ENCODE data around the gene PDGFB. TPM values are rescaled to one million over a fixed set of nuclear protein-coding genes. Genes with fewer than 3 reads are reported as not detected.

The PDGFB gene
- total RNA-seq, 2 experiments from 2014 or later = 11.7 to 13.3 TPM

- CTCF ChIA-PET = interaction anchor here (0.9 kb wide), 1 partner anchor 11 kb away, joined by 3 read pairs; no protein-coding TSS in a partner anchor
- H3K27ac Mint-ChIP-seq = no peak overlapping the region
Observed at GRCh38 chr22:39204216-39204615, 40.6 kb downstream of the PDGFB start.

DNA sequence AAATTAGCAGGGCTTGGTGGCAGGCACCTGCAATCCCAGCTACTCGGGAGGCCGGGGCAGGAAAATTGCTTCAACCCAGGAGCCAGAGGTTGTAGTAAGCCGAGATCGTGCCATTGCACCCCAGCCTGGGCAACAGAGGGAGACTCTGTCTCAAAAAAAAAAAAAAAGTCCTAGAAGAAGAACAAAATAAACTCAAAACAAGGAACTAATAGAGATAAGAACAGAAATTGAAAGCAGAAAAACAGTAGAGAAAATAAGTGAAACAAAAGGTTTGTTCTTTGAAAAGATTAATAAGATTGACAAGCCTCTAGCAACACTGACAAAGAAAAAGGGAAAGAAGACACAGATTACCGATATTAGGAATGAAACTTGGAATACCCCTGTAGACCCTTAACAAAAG is 47.2 kb downstream of the PDGFB start:
- no peak overlapping the region for H3K4me3 Mint-ChIP-seq
- intact Hi-C loops (cut with micrococcal nuclease) = no loop called here
- no peak overlapping the region for H3K27ac Mint-ChIP-seq
- peak; percentile 2 for DNase-seq
- H3K4me1 Mint-ChIP-seq (ENCODE audit: low read depth) = no peaks in the 10 kb centered on the region
- peaks cover 4% of the 10 kb centered on the region for H3K9me3 Mint-ChIP-seq
- no peaks in the 10 kb centered on the region for H3K36me3 Mint-ChIP-seq
- ChIA-PET POLR2A (no interaction called here), CTCF (no interaction called here)
- peaks cover 1% of the 10 kb centered on the region for H3K27me3 Mint-ChIP-seq

More at GRCh38 chr22:39204216-39204615, 40.6 kb downstream of the PDGFB start:
- Mint-ChIP-seq H3K9me3 (no peaks in the 10 kb centered on the region), H3K27me3 (peaks cover 4% of the 10 kb centered on the region), H3K4me3 (no peak overlapping the region), H3K36me3 (no peaks in the 10 kb centered on the region), H3K4me1 (ENCODE audit: low read depth) (peaks cover 24% of the 10 kb centered on the region)
- no peak for DNase-seq
- POLR2A ChIA-PET = no interaction called here
- intact Hi-C loops (cut with micrococcal nuclease) = no loop called here

- Mint-ChIP-seq H3K9me3 (peaks cover 4% of the 10 kb centered on the region), H3K4me3 (no peak overlapping the region), H3K36me3 (no peaks in the 10 kb centered on the region), H3K27ac (no peak overlapping the region), H3K27me3 (peaks cover 1% of the 10 kb centered on the region), H3K4me1 (ENCODE audit: low read depth) (no peaks in the 10 kb centered on the region)
- intact Hi-C loops (cut with micrococcal nuclease) = no loop called here
- DNase-seq = no peak
- ChIA-PET POLR2A (no interaction called here), CTCF (no interaction called here)
Observed at GRCh38 chr22:39194098-39194497, 50.7 kb downstream of the PDGFB start.

- Mint-ChIP-seq H3K36me3 (no peaks in the 10 kb centered on the region), H3K9me3 (no peaks in the 10 kb centered on the region), H3K4me3 (no peak overlapping the region), H3K27me3 (no peaks in the 10 kb centered on the region), H3K4me1 (ENCODE audit: low read depth) (no peaks in the 10 kb centered on the region), H3K27ac (no peak overlapping the region)
- DNase-seq = no peak
- POLR2A ChIA-PET = no interaction called here
- intact Hi-C loops (cut with micrococcal nuclease) = no loop called here
- CTCF ChIA-PET = no interaction called here
Observed at GRCh38 chr22:39188809-39189208, 56.0 kb downstream of the PDGFB start.

DNA sequence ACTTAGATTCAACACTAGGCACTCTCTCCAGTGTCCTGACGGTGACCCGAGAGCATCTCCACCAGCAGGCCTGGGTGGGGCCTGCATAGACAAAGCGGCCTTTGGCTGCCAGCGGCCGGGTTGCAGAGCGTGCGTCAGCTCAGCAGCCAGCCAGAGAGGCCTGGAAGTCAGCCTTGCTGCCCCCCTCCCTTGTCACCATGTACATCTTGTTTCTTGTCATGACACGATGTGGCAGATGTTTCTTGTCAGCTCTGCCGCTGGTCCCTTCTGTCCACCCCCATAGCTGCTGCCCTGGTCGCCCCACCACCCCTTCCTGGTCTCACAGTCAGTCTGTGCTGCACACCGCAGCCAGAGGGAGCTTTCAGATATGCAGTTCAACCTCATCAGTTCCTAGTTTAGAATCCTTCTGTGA is 59.2 kb downstream of the PDGFB start:
- Mint-ChIP-seq H3K4me3 (no peak overlapping the region), H3K4me1 (ENCODE audit: low read depth) (no peaks in the 10 kb centered on the region), H3K36me3 (no peaks in the 10 kb centered on the region), H3K9me3 (peaks cover 11% of the 10 kb centered on the region), H3K27ac (no peak overlapping the region), H3K27me3 (no peaks in the 10 kb centered on the region)
- ChIA-PET CTCF (interaction anchor here (1.6 kb wide), 1 partner anchor 15 kb away, joined by 5 read pairs; no protein-coding TSS in a partner anchor), POLR2A (no interaction called here)
- DNase-seq = no peak
- intact Hi-C loops (cut with micrococcal nuclease) = no loop called here

DNA sequence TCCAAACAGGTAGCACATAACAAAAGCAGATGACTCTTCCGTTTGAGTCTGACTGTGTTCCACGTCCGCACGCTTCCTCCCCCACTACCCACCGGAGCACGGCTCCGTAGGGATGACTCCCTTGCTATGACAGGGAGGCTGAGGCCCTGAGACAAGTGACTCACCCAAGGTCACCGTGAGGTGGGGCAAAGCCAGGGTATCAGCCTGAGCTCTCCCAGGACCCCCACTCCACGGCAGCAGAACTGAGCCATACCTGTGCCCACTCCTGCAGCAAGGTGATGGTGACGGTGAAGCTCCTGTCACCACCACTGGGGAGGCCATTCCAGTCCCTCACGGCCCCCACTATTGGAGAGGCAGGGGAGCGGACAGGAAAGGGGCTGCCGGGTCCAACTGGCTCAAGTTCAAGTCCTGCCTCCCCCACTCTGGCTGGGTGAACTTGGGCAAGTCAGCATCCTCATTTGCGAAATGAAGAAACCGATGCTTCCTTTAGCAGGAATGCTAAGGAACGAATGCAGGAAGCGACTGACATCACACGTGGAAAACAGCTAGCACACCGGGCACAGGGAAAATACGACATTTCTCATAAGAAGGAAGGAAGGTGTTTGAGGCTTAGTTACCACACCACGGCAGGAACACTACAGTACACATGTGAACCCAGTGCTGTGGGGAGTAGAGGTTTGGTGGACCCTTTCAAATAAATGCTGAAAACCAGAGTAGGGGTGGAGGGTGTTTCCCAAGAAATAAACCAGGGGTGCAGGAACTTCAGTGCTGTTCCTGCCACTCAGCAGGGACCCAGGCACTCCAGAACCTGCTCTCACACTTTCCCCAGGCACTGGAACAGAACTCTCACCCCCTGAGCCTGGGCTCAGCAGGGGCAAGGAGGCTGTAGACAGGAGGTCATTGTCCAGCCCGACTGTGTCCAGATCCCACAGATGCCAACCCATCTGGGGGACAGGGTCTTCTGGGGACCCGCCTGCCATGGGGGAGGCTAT is 59.9 kb downstream of the PDGFB start:
- no peaks in the 10 kb centered on the region for H3K4me1 Mint-ChIP-seq (ENCODE audit: low read depth)
- intact Hi-C loops (cut with micrococcal nuclease) = no loop called here
- H3K27me3 Mint-ChIP-seq = no peaks in the 10 kb centered on the region
- H3K27ac Mint-ChIP-seq = no peak overlapping the region
- CTCF ChIA-PET = interaction anchor here (1.6 kb wide), 1 partner anchor 14 kb away, joined by 5 read pairs; no protein-coding TSS in a partner anchor
- no peak for DNase-seq
- H3K4me3 Mint-ChIP-seq = no peak overlapping the region
- H3K9me3 Mint-ChIP-seq = peaks cover 11% of the 10 kb centered on the region
- POLR2A ChIA-PET = no interaction called here
- H3K36me3 Mint-ChIP-seq = no peaks in the 10 kb centered on the region

DNA sequence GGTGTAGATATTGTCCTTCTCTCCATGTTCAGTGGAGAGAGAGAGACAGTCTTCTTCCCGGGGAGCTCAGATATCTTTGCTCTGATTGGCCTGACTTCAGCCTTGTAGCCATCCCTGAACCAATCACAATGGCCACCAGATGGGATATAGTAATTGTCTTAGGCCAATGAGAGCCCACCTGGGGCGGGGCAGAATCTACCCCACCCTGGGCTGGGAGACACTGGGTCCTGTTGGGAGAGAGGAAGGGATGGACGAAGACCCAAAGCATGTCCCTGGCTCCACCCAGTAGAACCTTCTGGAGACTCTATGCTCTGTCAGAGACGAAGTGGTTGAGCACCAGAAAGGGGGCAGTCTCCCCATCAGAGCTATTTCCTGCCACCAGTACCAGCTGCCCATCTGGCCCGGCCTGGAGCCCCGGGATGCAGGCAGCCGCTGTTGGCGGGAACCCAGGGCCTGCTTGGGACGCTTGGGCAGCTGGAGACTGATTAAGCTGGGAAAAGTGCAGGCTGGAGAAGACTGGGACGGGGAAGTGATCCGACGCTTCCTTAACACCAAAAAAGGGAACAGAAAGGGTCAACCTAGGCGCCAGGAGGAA is 60.7 kb downstream of the PDGFB start:
- POLR2A ChIA-PET = no interaction called here
- H3K4me1 Mint-ChIP-seq (ENCODE audit: low read depth) = peaks cover under 1% of the 10 kb centered on the region
- intact Hi-C loops (cut with micrococcal nuclease) = no loop called here

DNA sequence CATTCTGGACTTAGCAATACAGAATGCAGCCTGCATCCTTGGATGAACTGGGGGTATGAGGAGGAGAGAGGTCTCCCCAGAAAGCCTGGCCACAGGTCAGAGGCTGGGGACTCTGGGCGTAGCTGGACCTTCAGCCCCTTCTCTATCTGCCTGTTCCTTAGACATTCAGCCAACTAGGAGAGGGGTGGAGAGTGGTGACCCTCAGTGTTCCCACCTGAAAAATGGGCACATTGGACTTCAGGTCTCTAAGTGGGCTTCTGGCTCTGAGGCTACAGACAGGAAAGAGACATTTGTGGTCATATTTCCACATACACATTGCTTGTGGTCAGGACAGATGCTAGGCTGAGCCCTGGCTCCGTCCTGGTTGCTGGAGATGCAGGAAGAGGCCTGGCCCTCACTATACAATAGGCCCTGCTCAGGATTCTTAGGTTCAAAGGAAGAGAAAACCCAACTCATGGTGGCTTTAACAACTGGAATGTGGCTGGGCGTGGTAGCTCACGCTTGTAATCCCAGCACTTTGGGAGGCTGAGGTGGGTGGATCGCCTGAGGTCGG is 62.2 kb downstream of the PDGFB start:
- peaks cover 13% of the 10 kb centered on the region for H3K4me1 Mint-ChIP-seq (ENCODE audit: low read depth)
- CTCF ChIA-PET = interaction anchor here (0.7 to 1.9 kb wide), 3 partner anchors 11 to 124 kb away, joined by 3 to 9 read pairs (median 6); no protein-coding TSS in a partner anchor

More for the DNA sequence above, 60.7 kb downstream of the PDGFB start:
- CTCF ChIA-PET = no interaction called here
- Mint-ChIP-seq H3K27me3 (no peaks in the 10 kb centered on the region), H3K9me3 (peaks cover 11% of the 10 kb centered on the region), H3K36me3 (no peaks in the 10 kb centered on the region), H3K4me3 (no peak overlapping the region), H3K27ac (peak overlapping the region; percentile 4)
- DNase-seq = no peak

DNA sequence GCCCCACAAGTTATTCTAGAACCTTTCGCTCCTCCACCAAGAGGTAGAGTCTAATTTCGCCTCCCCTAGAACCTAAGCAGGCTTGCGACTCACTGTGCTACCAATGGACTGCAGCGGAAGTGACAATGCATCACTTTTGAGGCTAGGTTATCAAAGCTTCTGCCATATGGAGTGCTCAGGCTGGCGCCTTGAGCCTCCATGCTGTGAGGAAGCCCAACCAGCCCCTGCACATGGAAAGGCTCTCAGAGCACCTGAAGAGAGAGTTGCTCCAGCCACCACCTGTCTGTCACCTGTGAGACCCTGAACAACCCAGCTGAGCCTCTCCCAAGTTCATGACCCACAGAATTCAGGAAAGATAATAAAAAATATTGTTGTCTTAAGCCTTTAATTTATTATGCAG is 63.0 kb downstream of the PDGFB start:
- ChIA-PET POLR2A (no interaction called here), CTCF (interaction anchor here (0.7 to 1.9 kb wide), 2 partner anchors 11 to 15 kb away, joined by 3 to 9 read pairs; no protein-coding TSS in a partner anchor)
- Mint-ChIP-seq H3K4me1 (ENCODE audit: low read depth) (peaks cover 17% of the 10 kb centered on the region), H3K27me3 (no peaks in the 10 kb centered on the region), H3K27ac (no peak overlapping the region), H3K4me3 (no peak overlapping the region), H3K36me3 (no peaks in the 10 kb centered on the region), H3K9me3 (peaks cover 11% of the 10 kb centered on the region)
- intact Hi-C loops (cut with micrococcal nuclease) = no loop called here
- DNase-seq = no peak

More for the DNA sequence above, 62.2 kb downstream of the PDGFB start:
- no peak overlapping the region for H3K4me3 Mint-ChIP-seq
- DNase-seq = no peak
- intact Hi-C loops (cut with micrococcal nuclease) = no loop called here
- H3K27ac Mint-ChIP-seq = no peak overlapping the region
- no peaks in the 10 kb centered on the region for H3K27me3 Mint-ChIP-seq
- H3K9me3 Mint-ChIP-seq = peaks cover 11% of the 10 kb centered on the region
- no peaks in the 10 kb centered on the region for H3K36me3 Mint-ChIP-seq
- POLR2A ChIA-PET = interaction anchor here (0.6 kb wide), 1 partner anchor 137 kb away, joined by 3 read pairs; the partner anchor contains the start of gene RPL3

- ChIA-PET CTCF (interaction anchor here (2.9 kb wide), 1 partner anchor 11 kb away, joined by 12 read pairs; no protein-coding TSS in a partner anchor), POLR2A (no interaction called here)
- Mint-ChIP-seq H3K4me3 (no peak overlapping the region), H3K4me1 (ENCODE audit: low read depth) (peaks cover 17% of the 10 kb centered on the region), H3K27me3 (no peaks in the 10 kb centered on the region), H3K27ac (no peak overlapping the region), H3K9me3 (peaks cover 11% of the 10 kb centered on the region), H3K36me3 (no peaks in the 10 kb centered on the region)
- DNase-seq = no peak
- intact Hi-C loops (cut with micrococcal nuclease) = no loop called here
Observed at GRCh38 chr22:39181356-39181755, 63.4 kb downstream of the PDGFB start.

- ChIA-PET CTCF (interaction anchor here (2.9 kb wide), 1 partner anchor 9 kb away, joined by 12 read pairs; no protein-coding TSS in a partner anchor), POLR2A (no interaction called here)
- intact Hi-C loops (cut with micrococcal nuclease) = no loop called here
- Mint-ChIP-seq H3K9me3 (peaks cover 11% of the 10 kb centered on the region), H3K27me3 (no peaks in the 10 kb centered on the region), H3K27ac (no peak overlapping the region), H3K4me1 (ENCODE audit: low read depth) (peaks cover 21% of the 10 kb centered on the region), H3K36me3 (no peaks in the 10 kb centered on the region), H3K4me3 (no peak overlapping the region)
- no peak for DNase-seq
Observed at GRCh38 chr22:39179841-39180335, 64.9 kb downstream of the PDGFB start.

GRCh38 chr22:39179401-39179827 is 65.4 kb downstream of the PDGFB start:
- DNase-seq = no peak
- POLR2A ChIA-PET = no interaction called here
- intact Hi-C loops (cut with micrococcal nuclease) = no loop called here
- CTCF ChIA-PET = interaction anchor here (0.8 to 2.9 kb wide), 2 partner anchors 9 to 310 kb away, joined by 3 to 12 read pairs; no protein-coding TSS in a partner anchor
- Mint-ChIP-seq H3K27ac (no peak overlapping the region), H3K9me3 (peaks cover 11% of the 10 kb centered on the region), H3K27me3 (no peaks in the 10 kb centered on the region), H3K36me3 (no peaks in the 10 kb centered on the region), H3K4me1 (ENCODE audit: low read depth) (peaks cover 26% of the 10 kb centered on the region), H3K4me3 (no peak overlapping the region)

Measured in activated CD4-positive, alpha-beta memory T cell treated with anti-CD3 and anti-CD28 coated beads for 36 hours (primary cell).